Suprapubic skin (tissue), 4 donors: ENCODE data around the gene CLDN6.

Experiments used
- POLR2A ChIP-seq, 2 donors: fragments of 450-650 bp; IDR thresholded peaks; one replicate each; pipeline ENCODE4 v1.6.1; 2017; ENCODE audit warnings: antibody characterized with exemption in 2 of 2, mild to moderate bottlenecking in 2 of 2, moderate library complexity in 2 of 2
- POLR2AphosphoS5 ChIP-seq, 3 donors: sonication (generic); formaldehyde crosslinking; IDR thresholded peaks; one replicate each; pipeline ENCODE4 v1.6.1; 2017; ENCODE audit warnings: antibody characterized with exemption in 3 of 3
- TF ChIP-seq, protein P1 (sequence below), 2 donors: fragments of 200-600 bp in 1 of 2; fragments of 450-650 bp in 1 of 2; sonication (generic) in 1 of 2; IDR thresholded peaks; one replicate each; pipeline ENCODE4 v1.5.1; 2016 to 2019; ENCODE audit warnings: antibody characterized with exemption in 2 of 2, mild to moderate bottlenecking in 1 of 2, moderate library complexity in 1 of 2

DNA sequence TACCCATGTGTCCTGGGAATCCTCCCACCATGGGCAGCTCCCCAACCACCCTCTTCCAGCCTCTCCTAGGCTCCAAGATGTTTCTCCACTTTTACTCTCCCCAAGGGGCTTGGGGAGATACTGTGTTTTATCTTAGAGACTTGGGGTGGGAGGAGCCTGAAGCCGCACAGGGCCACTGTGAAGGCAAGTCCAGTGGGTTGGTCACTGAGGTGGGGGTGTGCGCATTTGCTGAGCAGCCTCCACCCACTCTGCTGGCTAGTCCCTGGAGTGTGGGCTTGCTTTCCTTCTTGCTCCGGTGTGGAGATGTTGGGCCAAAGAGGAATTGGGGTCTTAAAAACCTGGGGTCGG lies 9.3 kb downstream of the CLDN6 start:
- no peak for TF ChIP-seq POLR2AphosphoS5 (IDR thresholded peaks at IDR 0.05)
- TF ChIP-seq, protein P1, sequence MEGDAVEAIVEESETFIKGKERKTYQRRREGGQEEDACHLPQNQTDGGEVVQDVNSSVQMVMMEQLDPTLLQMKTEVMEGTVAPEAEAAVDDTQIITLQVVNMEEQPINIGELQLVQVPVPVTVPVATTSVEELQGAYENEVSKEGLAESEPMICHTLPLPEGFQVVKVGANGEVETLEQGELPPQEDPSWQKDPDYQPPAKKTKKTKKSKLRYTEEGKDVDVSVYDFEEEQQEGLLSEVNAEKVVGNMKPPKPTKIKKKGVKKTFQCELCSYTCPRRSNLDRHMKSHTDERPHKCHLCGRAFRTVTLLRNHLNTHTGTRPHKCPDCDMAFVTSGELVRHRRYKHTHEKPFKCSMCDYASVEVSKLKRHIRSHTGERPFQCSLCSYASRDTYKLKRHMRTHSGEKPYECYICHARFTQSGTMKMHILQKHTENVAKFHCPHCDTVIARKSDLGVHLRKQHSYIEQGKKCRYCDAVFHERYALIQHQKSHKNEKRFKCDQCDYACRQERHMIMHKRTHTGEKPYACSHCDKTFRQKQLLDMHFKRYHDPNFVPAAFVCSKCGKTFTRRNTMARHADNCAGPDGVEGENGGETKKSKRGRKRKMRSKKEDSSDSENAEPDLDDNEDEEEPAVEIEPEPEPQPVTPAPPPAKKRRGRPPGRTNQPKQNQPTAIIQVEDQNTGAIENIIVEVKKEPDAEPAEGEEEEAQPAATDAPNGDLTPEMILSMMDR (IDR thresholded peaks at IDR 0.05): no peak
- TF ChIP-seq POLR2A (IDR thresholded peaks at IDR 0.05): no peak
